GM23248 (cell line): ENCODE results near the gene PCED1B. TPM values are rescaled to one million over a fixed set of nuclear protein-coding genes. Genes with fewer than 3 reads are reported as not detected.

Source experiments
- DNase-seq: peaks from one replicate; pipeline ENCODE4 v3.0.0-alpha.2; 2015
- H2AFZ ChIP-seq: fragments of 200-600 bp; sonication (generic); 2 replicates; pipeline ENCODE4 v1.6.1; 2016; ENCODE audit warnings: antibody characterized with exemption
- H3F3A ChIP-seq: fragments of 200-600 bp; sonication (generic); 2 replicates; pipeline ENCODE4 v1.6.1; 2016; ENCODE audit warnings: mild to moderate bottlenecking, antibody characterized with exemption, mixed run types; ENCODE audit not compliant: insufficient read depth
- H3K27ac ChIP-seq: fragments of 200-600 bp; sonication (generic); 2 replicates; pipeline ENCODE4 v1.5.1; 2016; ENCODE audit warnings: mild to moderate bottlenecking
- H3K27me3 ChIP-seq: fragments of 200-600 bp; sonication (generic); replicated peaks from 2 replicates; pipeline ENCODE4 v1.6.1; 2016; ENCODE audit warnings: mild to moderate bottlenecking; ENCODE audit not compliant: insufficient read depth
- H3K36me3 ChIP-seq: fragments of 200-600 bp; sonication (generic); 2 replicates; pipeline ENCODE4 v1.6.1; 2016; ENCODE audit warnings: low read depth, mild to moderate bottlenecking
- H3K4me1 ChIP-seq: fragments of 200-600 bp; sonication (generic); 2 replicates; pipeline ENCODE4 v1.6.1; 2016; ENCODE audit warnings: mild to moderate bottlenecking; ENCODE audit not compliant: insufficient read depth
- H3K4me2 ChIP-seq: fragments of 200-600 bp; sonication (generic); one replicate; pipeline ENCODE4 v1.6.1; 2016; ENCODE audit warnings: mild to moderate bottlenecking; ENCODE audit not compliant: unreplicated experiment
- H3K4me3 ChIP-seq: fragments of 200-600 bp; sonication (generic); 2 replicates; pipeline ENCODE4 v1.5.1; 2016; ENCODE audit warnings: mild to moderate bottlenecking
- H3K79me2 ChIP-seq: fragments of 200-600 bp; sonication (generic); 2 replicates; pipeline ENCODE4 v1.6.1; 2016; ENCODE audit warnings: mild to moderate bottlenecking; ENCODE audit not compliant: insufficient read depth
- H3K9ac ChIP-seq: fragments of 200-600 bp; sonication (generic); 2 replicates; pipeline ENCODE4 v1.6.1; 2016; ENCODE audit warnings: mild to moderate bottlenecking
- H3K9me2 ChIP-seq: fragments of 200-600 bp; sonication (generic); 2 replicates; pipeline ENCODE4 v1.6.1; 2016; ENCODE audit warnings: mixed run types, mild to moderate bottlenecking, moderate library complexity; ENCODE audit not compliant: insufficient read depth
- H3K9me3 ChIP-seq: fragments of 200-600 bp; sonication (generic); one replicate; pipeline ENCODE4 v1.6.1; 2017; ENCODE audit warnings: low read depth
- H4K20me1 ChIP-seq: fragments of 200-600 bp; sonication (generic); 2 replicates; pipeline ENCODE4 v1.6.0; 2016; ENCODE audit not compliant: insufficient read depth
- EZH2 ChIP-seq: fragments of 200-600 bp; sonication (generic); IDR thresholded peaks from 2 replicates; pipeline ENCODE4 v1.6.1; 2018; ENCODE audit warnings: antibody characterized with exemption, mild to moderate bottlenecking; ENCODE audit not compliant: insufficient read depth, poor library complexity, severe bottlenecking
- EZH2phosphoT487 ChIP-seq: fragments of 200-600 bp; sonication (generic); IDR thresholded peaks from 2 replicates; pipeline ENCODE4 v1.6.1; 2018; ENCODE audit warnings: antibody characterized with exemption, moderate library complexity, mild to moderate bottlenecking, low read depth; ENCODE audit not compliant: insufficient read depth
- WGBS, 2 experiments: methylation state at CpG; one replicate each; pipeline ENCODE4 v1.1.6; 2015 to 2017; ENCODE audit warnings: low lambda C conversion rate in 2 of 2, low coverage in 1 of 2; ENCODE audit errors: missing lambda C conversion rate in 2 of 2; 5-methylcytosine and 5-hydroxymethylcytosine counted together
- in situ Hi-C: fragments of 300-500 bp; cut with MboI; formaldehyde crosslinking; loops from 2 replicates; pipeline ENCODE4 v1.15.0; 2020
- polyA plus RNA-seq: library from polyadenylated mRNA; unstranded; fragments of >200 nt; fragmentation: Nextera tagmentation; extraction: Ambion mirVana; gene quantifications from 2 replicates; pipeline ENCODE4 v1.2.1, GENCODE V29; 2016
- total RNA-seq: library from RNA; depleted of rRNA; stranded (reverse); fragments of >200 nt; shearing (Covaris generic); gene quantifications from 2 replicates; pipeline ENCODE4 v1.2.3, GENCODE V29; 2014

The PCED1B gene
- total and polyA plus RNA-seq, 2 experiments from 2014 or later = 3.5 to 3.6 TPM

DNA sequence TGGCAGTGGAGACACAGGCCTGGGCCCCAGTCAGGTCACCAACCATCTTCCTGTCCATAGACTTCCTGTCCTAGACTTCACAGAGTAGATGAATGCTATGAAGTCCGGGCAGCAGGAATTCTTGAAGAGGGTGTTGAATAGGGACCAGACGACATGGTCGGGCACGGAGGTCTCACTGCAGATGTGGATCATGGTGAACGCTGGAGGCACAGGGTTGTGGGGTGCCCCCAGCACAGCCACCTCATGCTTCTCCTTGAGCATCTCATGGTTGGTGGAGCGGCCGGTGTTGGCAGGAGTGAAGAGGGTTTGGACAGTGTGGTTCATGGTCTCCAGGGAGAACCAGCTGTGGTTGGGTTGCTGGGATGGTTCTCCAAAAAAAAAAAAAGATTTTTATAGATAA is 56.2 kb downstream of the PCED1B start:
- Histone ChIP-seq H3F3A (no peaks in the 10 kb centered on the region), H3K4me3 (no peak overlapping the region), H3K79me2 (no peaks in the 10 kb centered on the region), H3K4me1 (no peaks in the 10 kb centered on the region), H3K9ac (no peak overlapping the region), H4K20me1 (no peaks in the 10 kb centered on the region), H3K9me3 (no peaks in the 10 kb centered on the region), H3K9me2 (no peaks in the 10 kb centered on the region), H3K36me3 (no peaks in the 10 kb centered on the region), H2AFZ (no peak overlapping the region), H3K27me3 (no peaks in the 10 kb centered on the region), H3K27ac (no peak overlapping the region), H3K4me2 (no peak overlapping the region)
- in situ Hi-C loops = no loop called here
- TF ChIP-seq EZH2 (no peak), EZH2phosphoT487 (no peak)
- WGBS, 2 experiments = 95 to 99% methylated on average over 7 of the region's 7 CpGs
- no peak for DNase-seq

DNA sequence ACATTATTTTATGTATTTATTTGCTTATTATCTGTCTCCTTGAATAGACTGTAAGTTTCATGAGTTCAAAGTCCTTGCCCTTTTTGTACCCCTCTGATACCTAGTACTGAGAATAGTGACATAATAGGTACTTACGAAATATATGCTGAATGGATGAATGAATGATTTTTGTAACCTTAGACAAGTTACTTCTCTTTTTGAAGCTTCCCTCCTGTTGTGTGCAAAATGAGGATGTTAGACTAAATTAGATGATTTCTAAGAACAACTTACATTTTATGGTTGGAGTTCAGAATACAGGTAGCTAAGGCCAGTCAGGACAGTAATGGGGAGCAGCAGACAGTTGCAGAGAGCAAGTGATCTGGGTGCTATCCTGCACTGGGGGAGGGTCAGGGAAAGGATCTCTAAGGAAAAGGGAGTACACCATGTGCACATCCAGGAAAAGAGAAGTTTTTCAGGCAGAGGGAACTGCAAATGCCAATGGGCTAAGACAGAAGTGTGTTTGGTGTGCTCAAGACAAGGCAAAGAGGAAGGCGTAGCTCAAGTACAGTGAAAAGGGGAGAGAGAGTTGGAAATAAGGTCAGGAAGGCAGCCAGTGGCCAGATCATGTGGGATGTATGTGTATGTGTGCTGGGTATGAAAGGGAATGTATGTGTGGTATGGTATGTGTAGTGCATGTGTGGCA is 59.7 kb downstream of the PCED1B start:
- Histone ChIP-seq H2AFZ (no peak overlapping the region), H3F3A (no peaks in the 10 kb centered on the region), H3K27me3 (no peaks in the 10 kb centered on the region), H3K79me2 (no peaks in the 10 kb centered on the region), H3K9ac (no peak overlapping the region), H3K9me2 (no peaks in the 10 kb centered on the region), H3K9me3 (no peaks in the 10 kb centered on the region), H3K4me1 (no peaks in the 10 kb centered on the region), H3K27ac (no peak overlapping the region), H3K4me3 (no peak overlapping the region), H3K4me2 (no peak overlapping the region), H4K20me1 (no peaks in the 10 kb centered on the region), H3K36me3 (no peaks in the 10 kb centered on the region)
- no peak for DNase-seq
- in situ Hi-C loops = no loop called here
- 88 to 100% methylated on average over 2 of the region's 2 CpGs for WGBS, 2 experiments
- TF ChIP-seq EZH2phosphoT487 = no peak

- Histone ChIP-seq H4K20me1 (no peaks in the 10 kb centered on the region), H3F3A (no peaks in the 10 kb centered on the region), H2AFZ (no peak overlapping the region), H3K27me3 (no peaks in the 10 kb centered on the region), H3K4me1 (no peaks in the 10 kb centered on the region), H3K79me2 (no peaks in the 10 kb centered on the region), H3K4me2 (no peak overlapping the region), H3K9me2 (no peaks in the 10 kb centered on the region), H3K4me3 (no peak overlapping the region), H3K36me3 (no peaks in the 10 kb centered on the region), H3K9ac (no peak overlapping the region), H3K9me3 (no peaks in the 10 kb centered on the region), H3K27ac (no peak overlapping the region)
- TF ChIP-seq EZH2phosphoT487 = no peak
- no peak for TF ChIP-seq EZH2
- no peak for DNase-seq
- in situ Hi-C loops = no loop called here
These were observed 62.0 kb downstream of the PCED1B start for GRCh38 chr12:47141459-47141858.

DNA sequence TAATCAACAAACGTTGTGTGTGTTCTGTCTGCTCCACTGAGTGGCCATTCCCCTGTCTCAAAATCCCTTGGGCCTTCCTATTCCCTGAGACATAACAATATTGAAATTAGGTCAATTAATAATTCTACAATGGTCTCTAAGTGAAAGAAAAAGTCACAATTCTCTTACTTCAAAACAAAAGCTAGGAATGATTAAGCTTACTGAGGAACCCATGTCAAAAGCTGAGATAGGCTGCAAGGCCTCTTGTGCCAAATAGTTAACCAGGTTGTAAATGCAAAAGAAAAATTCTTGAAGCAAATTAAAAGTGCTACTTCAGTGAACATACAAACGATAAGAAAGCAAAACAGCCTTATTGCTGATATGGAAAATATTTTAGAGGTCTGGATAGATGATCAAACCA is 65.3 kb downstream of the PCED1B start:
- Histone ChIP-seq H4K20me1 (no peaks in the 10 kb centered on the region), H3K4me1 (no peaks in the 10 kb centered on the region), H3K9me3 (no peaks in the 10 kb centered on the region), H3K9me2 (no peaks in the 10 kb centered on the region), H3K27me3 (no peaks in the 10 kb centered on the region), H3K4me3 (no peak overlapping the region), H3K4me2 (no peak overlapping the region), H3K9ac (no peak overlapping the region), H3K27ac (no peak overlapping the region), H3K36me3 (no peaks in the 10 kb centered on the region), H3K79me2 (no peaks in the 10 kb centered on the region), H3F3A (no peaks in the 10 kb centered on the region), H2AFZ (no peak overlapping the region)
- WGBS, 2 experiments = 28 to 30% methylated on average over 2 of the region's 2 CpGs
- TF ChIP-seq EZH2 = no peak
- TF ChIP-seq EZH2phosphoT487 = no peak
- in situ Hi-C loops = no loop called here
- no peak for DNase-seq

- Histone ChIP-seq H3K4me1 (no peaks in the 10 kb centered on the region), H3K36me3 (no peaks in the 10 kb centered on the region), H3K4me3 (no peak overlapping the region), H3K9me3 (no peaks in the 10 kb centered on the region), H3K27me3 (no peaks in the 10 kb centered on the region), H2AFZ (no peak overlapping the region), H3K9me2 (no peaks in the 10 kb centered on the region), H4K20me1 (no peaks in the 10 kb centered on the region), H3K4me2 (no peak overlapping the region), H3K9ac (no peak overlapping the region), H3F3A (no peaks in the 10 kb centered on the region), H3K27ac (no peak overlapping the region), H3K79me2 (no peaks in the 10 kb centered on the region)
- in situ Hi-C loops = no loop called here
- DNase-seq = no peak
- 82 to 92% methylated on average over 4 of the region's 4 CpGs for WGBS, 2 experiments
- TF ChIP-seq EZH2phosphoT487 = no peak
- no peak for TF ChIP-seq EZH2
These were observed 65.8 kb downstream of the PCED1B start for GRCh38 chr12:47145188-47145587.
